ENCODE results near the gene KDM3A.

The KDM3A gene

GRCh38 chr2:86521922-86522321 is 80.8 kb downstream of the KDM3A start:
- no peak overlapping the region for H3K27ac ChIP-seq
- TF ChIP-seq CTCF (conservative IDR thresholded peaks at IDR 0.05) = no peak

DNA sequence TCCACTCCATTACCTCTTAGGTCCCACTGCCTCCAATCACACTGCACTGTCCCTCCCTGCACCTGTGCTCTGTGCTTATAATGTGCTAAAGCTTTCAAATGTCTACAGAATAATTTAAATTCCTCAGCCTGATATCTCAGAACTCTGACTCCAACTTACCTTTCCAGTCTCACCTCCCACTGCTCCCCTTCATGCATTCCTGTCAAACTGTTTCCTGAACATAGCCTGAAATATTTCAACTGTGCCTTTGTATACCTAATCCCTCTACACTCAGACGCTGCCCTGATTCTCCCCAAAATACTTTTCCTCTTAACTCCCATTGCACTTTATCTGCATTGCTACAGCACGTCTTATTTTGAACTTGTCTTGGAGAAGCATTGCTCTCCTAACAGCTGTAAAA is 81.5 kb downstream of the KDM3A start:
- H3K27ac ChIP-seq = no peak overlapping the region
- TF ChIP-seq CTCF (conservative IDR thresholded peaks at IDR 0.05) = no peak

DNA sequence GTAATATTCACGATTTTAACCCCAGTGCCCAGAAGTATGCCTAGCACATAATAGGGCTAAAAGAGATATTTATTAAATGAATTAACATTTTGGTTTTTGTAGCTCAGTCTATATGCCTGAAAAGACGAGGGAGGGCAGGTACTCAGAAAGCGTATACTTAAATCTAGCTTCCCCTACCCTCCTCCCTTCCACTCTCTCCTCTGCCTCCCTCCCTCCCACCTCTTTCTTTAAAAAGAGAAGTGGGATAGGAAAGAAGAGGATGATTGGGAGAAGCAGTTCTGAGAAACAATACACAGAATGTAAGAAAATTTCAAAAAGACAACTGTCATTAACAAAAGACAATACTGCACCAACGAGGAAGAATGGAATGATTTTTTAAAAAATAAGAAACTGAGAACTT is 82.3 kb downstream of the KDM3A start:
- TF ChIP-seq CTCF (conservative IDR thresholded peaks at IDR 0.05) = no peak
- no peak overlapping the region for H3K27ac ChIP-seq

DNA sequence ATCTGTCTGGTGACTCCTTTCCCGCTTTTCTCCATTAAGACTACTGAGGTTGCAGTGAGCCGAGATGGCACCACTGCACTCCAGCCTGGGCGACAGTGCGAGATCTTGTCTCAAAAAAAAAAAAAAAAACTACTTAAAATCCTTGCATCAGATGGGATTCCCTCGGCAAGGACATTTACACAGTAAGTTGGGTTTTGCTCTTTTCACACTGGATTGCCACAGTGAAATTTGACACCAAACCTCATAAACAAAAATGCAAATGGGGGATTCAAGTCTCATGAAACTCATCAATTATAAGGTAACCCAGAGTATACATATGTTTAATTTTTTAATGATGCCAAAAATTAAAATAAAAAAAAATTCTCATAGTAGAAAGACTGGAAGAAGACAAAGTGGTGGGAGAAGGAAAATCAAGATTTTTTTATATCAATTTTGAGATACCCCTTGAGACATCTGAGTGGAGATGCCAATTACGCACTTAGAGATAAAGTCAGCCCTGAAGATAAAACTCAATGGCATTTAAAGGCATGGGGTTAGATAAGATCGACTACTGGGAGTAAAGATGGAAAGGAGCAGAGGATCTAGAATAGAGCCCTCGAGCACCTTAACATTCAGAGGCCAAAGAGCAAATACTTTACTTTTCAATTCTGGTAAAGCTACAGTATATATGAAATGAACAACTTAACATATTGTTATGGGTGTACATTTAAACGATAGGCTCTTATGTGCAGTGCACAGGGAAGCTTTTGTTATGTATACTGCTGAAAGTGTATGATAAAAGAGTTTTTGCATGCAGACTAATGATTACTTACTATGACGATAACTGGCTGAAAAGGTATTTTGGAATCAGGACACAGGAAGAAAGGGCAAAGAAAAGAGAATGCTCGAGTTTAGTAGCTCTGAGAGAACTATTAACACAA is 84.5 kb downstream of the KDM3A start:
- no peak overlapping the region for H3K27ac ChIP-seq
- no peak for TF ChIP-seq CTCF (conservative IDR thresholded peaks at IDR 0.05)

GRCh38 chr2:86533589-86533988 is 92.4 kb downstream of the KDM3A start:
- no peak overlapping the region for H3K27ac ChIP-seq

DNA sequence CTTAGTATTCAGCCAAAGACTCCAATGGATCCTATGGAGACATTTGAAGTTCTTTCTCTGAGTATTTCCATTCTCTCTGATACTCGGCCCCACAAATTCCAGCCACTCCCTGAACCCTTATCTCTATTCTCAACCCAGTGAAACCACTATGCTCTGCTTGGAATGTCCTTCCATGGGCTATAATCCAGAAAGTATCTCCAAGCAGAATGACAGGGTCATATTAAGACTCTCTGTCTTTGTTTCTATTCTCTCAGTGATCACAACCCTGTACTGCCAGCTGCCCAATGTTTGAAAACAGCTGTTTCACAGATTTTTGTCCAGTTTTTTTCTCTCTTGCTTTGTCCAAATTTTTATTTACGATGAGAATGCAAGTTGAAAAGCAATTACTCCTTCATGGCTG is 100.2 kb downstream of the KDM3A start:
- TF ChIP-seq CTCF (conservative IDR thresholded peaks at IDR 0.05) = no peak
- peak overlapping the region; percentile 8; the same call in 1 of the 2 replicates for H3K27ac ChIP-seq

More at GRCh38 chr2:86533589-86533988, 92.4 kb downstream of the KDM3A start:
- no peak for TF ChIP-seq CTCF (conservative IDR thresholded peaks at IDR 0.05)
